Prostate gland (tissue), 2 donors: ENCODE measurements around the gene ABHD2.

Source experiments
- CTCF ChIP-seq, 4 experiments: fragments of 200-600 bp in 2 of 4; fragments of 450-650 bp in 2 of 4; sonication (generic) in 2 of 4; IDR thresholded peaks; 1 replicate in 3 of 4; 2 replicates in 1 of 4; pipeline ENCODE4 v1.5.1; 2016 to 2019; ENCODE audit warnings: antibody characterized with exemption in 4 of 4, mild to moderate bottlenecking in 2 of 4, moderate library complexity in 2 of 4
- POLR2A ChIP-seq: fragments of 450-650 bp; IDR thresholded peaks from one replicate; pipeline ENCODE4 v1.6.1; 2016; ENCODE audit warnings: antibody characterized with exemption, mild to moderate bottlenecking
- POLR2AphosphoS5 ChIP-seq: sonication (generic); formaldehyde crosslinking; IDR thresholded peaks from one replicate; pipeline ENCODE4 v1.6.1; 2017; ENCODE audit warnings: antibody characterized with exemption

- TF ChIP-seq CTCF (IDR thresholded peaks at IDR 0.05) = no peak
- TF ChIP-seq POLR2A = no peak
- no peak for TF ChIP-seq POLR2AphosphoS5
These were observed 34.4 kb downstream of the ABHD2 start for GRCh38 chr15:89122505-89123180.
